NCI-H526 treated with DMSO at 0.1 percent for 48 hours (cell line): ENCODE results near the gene CDRT15L2.
"Not testable (repeated sequence)": the region's sequence is repeated elsewhere in the genome, so short reads cannot be mapped to it uniquely, and the experiment has no call there.

Experiments
- DNase-seq: peaks from one replicate; lab custom pipeline; 2025; lab: John Stamatoyannopoulos, UW

The CDRT15L2 gene

DNA sequence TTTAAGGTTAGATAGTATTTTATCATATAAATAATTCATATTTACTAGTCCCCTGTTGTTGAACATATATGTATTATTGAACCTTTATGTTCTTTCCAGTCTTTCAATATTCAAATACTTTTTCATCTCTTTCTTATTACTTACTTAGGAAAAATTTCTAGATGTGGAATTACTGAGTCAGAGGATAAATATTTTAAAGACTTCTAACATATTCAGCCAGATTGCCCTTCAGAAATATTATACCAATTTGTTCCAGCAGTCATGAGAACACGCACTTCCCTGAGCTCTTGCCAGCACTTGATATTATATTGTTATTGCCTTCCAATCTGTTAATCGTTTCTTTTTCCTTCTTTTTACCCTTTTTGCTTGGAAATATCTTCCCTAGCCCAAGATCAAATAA lies 4.5 kb upstream of the CDRT15L2 start:
- DNase-seq = not testable (repeated sequence)

- DNase-seq = not testable (repeated sequence)
Measured at GRCh38 chr17:20583891-20584577, 4.5 kb downstream of the CDRT15L2 start.

GRCh38 chr17:20588744-20589453 lies 9.4 kb downstream of the CDRT15L2 start:
- DNase-seq = not testable (repeated sequence)

- DNase-seq = not testable (repeated sequence)
Measured at GRCh38 chr17:20589454-20589810, 9.9 kb downstream of the CDRT15L2 start.

GRCh38 chr17:20591040-20591439 lies 11.5 kb downstream of the CDRT15L2 start:
- DNase-seq = not testable (repeated sequence)

GRCh38 chr17:20605568-20605967 lies 26.0 kb downstream of the CDRT15L2 start:
- not testable (repeated sequence) for DNase-seq

GRCh38 chr17:20609490-20609889 lies 30.0 kb downstream of the CDRT15L2 start:
- DNase-seq = not testable (repeated sequence)

DNA sequence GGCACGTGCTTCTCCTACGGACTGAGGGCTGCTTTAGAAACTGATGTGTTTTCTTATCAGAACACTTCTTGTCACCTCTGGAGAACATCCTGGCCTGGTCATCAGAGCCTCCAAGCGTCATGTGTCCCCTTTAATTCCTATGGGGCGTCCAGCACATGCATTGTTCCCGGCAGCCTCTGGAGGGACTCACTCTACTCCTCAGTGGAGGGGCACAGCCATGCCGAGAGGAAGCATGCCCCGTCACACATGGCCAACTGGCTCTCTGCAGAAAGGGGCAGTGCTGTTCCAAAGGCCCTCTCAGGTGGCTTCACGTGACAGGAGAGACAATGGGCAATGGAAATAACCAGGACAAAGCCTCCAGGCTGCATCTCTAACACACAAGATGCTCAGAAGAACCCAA lies 31.8 kb downstream of the CDRT15L2 start:
- no peak for DNase-seq

DNA sequence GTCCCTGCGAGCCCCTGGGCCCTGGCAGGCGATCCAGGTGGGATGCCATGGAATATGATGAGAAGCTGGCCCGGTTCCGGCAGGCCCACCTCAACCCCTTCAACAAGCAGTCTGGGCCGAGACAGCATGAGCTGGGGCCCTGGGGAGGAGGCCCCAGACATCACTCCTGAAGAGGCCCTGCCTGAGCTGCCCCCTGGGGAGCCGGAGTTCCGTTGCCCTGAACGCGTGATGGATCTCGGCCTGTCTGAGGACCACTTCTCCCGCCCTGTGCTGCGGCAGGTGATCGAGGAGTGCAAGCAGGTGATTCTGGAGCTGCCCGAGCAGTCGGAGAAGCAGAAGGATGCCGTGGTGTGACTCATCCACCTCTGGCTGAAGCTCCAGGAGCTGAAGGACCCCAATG lies 33.1 kb downstream of the CDRT15L2 start:
- no peak for DNase-seq

DNA sequence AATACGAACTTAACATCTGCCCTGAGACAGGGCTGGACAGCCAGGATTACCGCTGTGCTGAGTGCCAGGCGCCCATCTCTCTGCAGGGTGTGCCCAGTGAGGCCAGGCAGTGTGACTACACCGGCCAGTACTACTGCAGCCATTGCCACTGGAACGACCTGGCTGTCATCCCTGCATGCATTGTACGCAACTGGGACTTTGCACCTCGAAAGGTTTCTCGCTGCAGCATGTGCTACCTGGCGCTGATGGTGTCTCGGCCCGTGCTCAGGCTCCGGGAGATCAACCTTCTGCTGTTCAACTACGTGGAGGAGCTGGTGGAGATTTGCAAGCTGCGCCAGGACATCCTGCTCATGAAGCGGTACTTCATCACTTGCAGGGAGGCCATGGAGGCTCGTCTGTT lies 33.7 kb downstream of the CDRT15L2 start:
- no peak for DNase-seq

DNA sequence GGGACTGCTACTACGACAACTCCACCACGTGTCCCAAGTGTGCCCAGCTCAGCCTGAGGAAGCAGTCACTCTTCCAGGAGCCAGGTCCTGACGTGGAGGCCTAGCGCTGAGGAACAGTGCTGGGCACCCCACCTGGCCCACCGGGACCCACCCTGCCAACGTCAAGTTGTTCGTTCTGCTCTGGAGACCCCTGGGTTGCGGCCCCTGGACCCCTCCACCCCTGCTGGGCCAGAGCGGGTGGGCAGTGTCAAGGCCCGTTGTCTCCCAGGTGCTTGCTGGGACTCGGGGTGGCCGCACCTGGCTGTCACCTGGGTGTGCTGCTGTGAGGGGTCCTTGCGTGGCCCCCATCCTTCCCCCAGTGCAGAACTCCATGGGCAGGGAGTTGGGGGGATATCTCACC lies 34.4 kb downstream of the CDRT15L2 start:
- no peak for DNase-seq

DNA sequence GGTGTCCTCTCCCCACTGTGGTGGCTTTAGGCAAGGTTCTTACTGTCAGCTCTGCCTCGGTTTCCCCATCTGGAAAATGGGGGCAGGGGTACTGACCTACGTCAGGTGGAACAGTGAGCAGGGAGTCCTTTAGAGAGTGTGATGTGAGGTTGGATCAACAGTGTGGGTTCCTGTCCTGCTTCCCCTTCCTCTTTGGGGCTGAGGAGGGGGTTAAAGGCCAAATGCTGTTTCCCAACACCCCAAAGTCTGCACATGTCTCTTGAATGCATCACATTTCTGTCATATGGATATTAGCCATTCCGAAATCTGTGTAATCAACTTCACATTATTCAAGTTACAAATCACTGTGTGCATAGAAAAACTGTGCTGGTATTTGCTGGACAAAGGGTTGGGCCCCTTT lies 35.9 kb downstream of the CDRT15L2 start:
- DNase-seq = not testable (repeated sequence)
